H1 (cell line): ENCODE measurements around the gene UPK2. TPM values are rescaled to one million over a fixed set of nuclear protein-coding genes. Genes with fewer than 3 reads are reported as not detected.

ENCODE experiments used
- CTCF ChIA-PET: fragments of 300-600 bp; sonication (Branson Sonifier 250); formaldehyde crosslinking; loops from one replicate; lab custom pipeline; 2021; ENCODE audit not compliant: partially characterized antibody; lab: Charles Lee
- POLR2A ChIA-PET: fragments of 300-600 bp; sonication (Branson Sonifier 250); formaldehyde crosslinking; loops from one replicate; lab custom pipeline; 2021; ENCODE audit warnings: inconsistent platforms; ENCODE audit not compliant: partially characterized antibody; lab: Charles Lee
- DNase-seq, 2 experiments: peaks; one replicate each; pipeline versions ENCODE4 v3.0.0 to v3.0.0-alpha.2; 2010 to 2022; ENCODE audit warnings: low spot score in 2 of 2, low read depth in 1 of 2, mixed read lengths in 1 of 2
- FAIRE-seq: peaks from 2 replicates; lab custom pipeline; 2011; peaks lifted over from hg19 to GRCh38; lab: Jason Lieb, UNC
- H2AFZ ChIP-seq: 2 replicates; pipeline ENCODE4 v1.8.1; 2012; ENCODE audit warnings: low read length, inconsistent platforms
- H2AK5ac ChIP-seq: 2 replicates; pipeline ENCODE4 v1.6.1; 2013; ENCODE audit warnings: low read depth, low read length
- H2BK120ac ChIP-seq: replicated peaks from 2 replicates; pipeline ENCODE3; 2013; ENCODE audit warnings: low read depth, low read length, inconsistent platforms
- H2BK12ac ChIP-seq: 2 replicates; pipeline ENCODE4 v1.6.1; 2013; ENCODE audit warnings: low read depth, low read length
- H2BK15ac ChIP-seq: 2 replicates; pipeline ENCODE4 v1.6.1; 2013; ENCODE audit warnings: low read length
- H2BK20ac ChIP-seq: 2 replicates; pipeline ENCODE4 v1.6.1; 2013; ENCODE audit warnings: low read length
- H2BK5ac ChIP-seq: 2 replicates; pipeline ENCODE4 v1.6.1; 2013; ENCODE audit warnings: low read depth, low read length
- H3K14ac ChIP-seq: 2 replicates; pipeline ENCODE4 v1.6.1; 2013; ENCODE audit warnings: inconsistent platforms; ENCODE audit not compliant: insufficient read length
- H3K18ac ChIP-seq: 2 replicates; pipeline ENCODE4 v1.6.1; 2013; ENCODE audit warnings: low read length; ENCODE audit errors: extremely low read depth
- H3K23ac ChIP-seq: 2 replicates; pipeline ENCODE4 v1.6.1; 2013; ENCODE audit warnings: inconsistent platforms; ENCODE audit not compliant: insufficient read length
- H3K23me2 ChIP-seq: 2 replicates; pipeline ENCODE4 v1.6.1; 2013; ENCODE audit warnings: low read depth, low read length
- H3K27ac ChIP-seq: 2 replicates; pipeline ENCODE4 v1.6.1; 2011; ENCODE audit warnings: low read depth, low read length, inconsistent platforms
- H3K27me3 ChIP-seq, 4 experiments: replicated peaks in 1 of 4; 1 replicate in 1 of 4; 2 replicates in 3 of 4; pipeline versions ENCODE4 v1.6.1 to v1.8.1; 2011 to 2013; ENCODE audit warnings: low read length in 3 of 4, mild to moderate bottlenecking in 3 of 4, inconsistent platforms in 2 of 4, mixed read lengths in 2 of 4, moderate library complexity in 1 of 4; ENCODE audit not compliant: control insufficient read depth in 3 of 4, insufficient read depth in 3 of 4; ENCODE audit errors: extremely low read depth in 1 of 4
- H3K36me3 ChIP-seq, 4 experiments: 2 replicates each; pipeline versions ENCODE4 v1.6.1 to v1.8.1; 2011 to 2013; ENCODE audit warnings: mild to moderate bottlenecking in 4 of 4, low read length in 3 of 4, moderate library complexity in 2 of 4, control low read depth in 1 of 4, inconsistent platforms in 1 of 4; ENCODE audit not compliant: insufficient read depth in 4 of 4, control insufficient read depth in 2 of 4
- H3K4ac ChIP-seq: replicated peaks from 2 replicates; pipeline ENCODE3; 2013; ENCODE audit warnings: low read length, low read depth, mixed read lengths, inconsistent platforms; ENCODE audit not compliant: insufficient read length
- H3K4me1 ChIP-seq, 4 experiments: replicated peaks in 1 of 4; 1 replicate in 1 of 4; 2 replicates in 3 of 4; pipeline versions ENCODE4 v1.6.1 to v1.8.1; 2011 to 2013; ENCODE audit warnings: low read length in 3 of 4, inconsistent platforms in 2 of 4, mixed read lengths in 1 of 4; ENCODE audit not compliant: insufficient read depth in 4 of 4, control insufficient read depth in 3 of 4
- H3K4me2 ChIP-seq, 2 experiments: 2 replicates each; pipeline versions ENCODE4 v1.6.1 to v1.8.1; 2011 to 2013; ENCODE audit warnings: low read depth in 2 of 2, low read length in 2 of 2, control low read depth in 1 of 2, inconsistent platforms in 1 of 2, mild to moderate bottlenecking in 1 of 2; ENCODE audit not compliant: insufficient read depth in 1 of 2
- H3K4me3 ChIP-seq, 4 experiments: fragments of 200-600, 300-600 bp in 1 of 4; sonication (generic), shearing (Covaris generic), sonication (Bioruptor Twin) in 1 of 4; 2 replicates each; pipeline versions ENCODE4 v1.5.1 to v1.8.1; 2011 to 2016; ENCODE audit warnings: low read length in 4 of 4, low read depth in 3 of 4, control low read depth in 2 of 4, inconsistent platforms in 2 of 4, mild to moderate bottlenecking in 2 of 4, mixed read lengths in 1 of 4, moderate library complexity in 1 of 4; ENCODE audit not compliant: insufficient read depth in 2 of 4; ENCODE audit errors: extremely low read depth in 1 of 4
- H3K56ac ChIP-seq: replicated peaks from 2 replicates; pipeline ENCODE3; 2013; ENCODE audit warnings: low read depth, mild to moderate bottlenecking, mixed read lengths, low read length, inconsistent platforms; ENCODE audit not compliant: insufficient read length
- H3K79me1 ChIP-seq: 2 replicates; pipeline ENCODE4 v1.6.1; 2013; ENCODE audit warnings: low read depth, low read length, control low read depth
- H3K79me2 ChIP-seq, 2 experiments: 2 replicates each; pipeline versions ENCODE4 v1.6.1 to v1.8.1; 2012 to 2013; ENCODE audit warnings: low read length in 2 of 2, mild to moderate bottlenecking in 2 of 2, inconsistent platforms in 1 of 2; ENCODE audit not compliant: insufficient read depth in 2 of 2, control insufficient read depth in 1 of 2
- H3K9ac ChIP-seq, 4 experiments: replicated peaks in 1 of 4; 1 replicate in 1 of 4; 2 replicates in 3 of 4; pipeline versions ENCODE4 v1.6.1 to v1.8.1; 2011 to 2013; ENCODE audit warnings: low read depth in 3 of 4, low read length in 3 of 4, control low read depth in 2 of 4, mild to moderate bottlenecking in 2 of 4, moderate library complexity in 2 of 4, inconsistent platforms in 1 of 4; ENCODE audit errors: extremely low read depth in 1 of 4
- H3K9me3 ChIP-seq, 2 experiments: 2 replicates each; pipeline versions ENCODE4 v1.6.1 to v1.8.1; 2012 to 2013; ENCODE audit warnings: mild to moderate bottlenecking in 2 of 2, moderate library complexity in 2 of 2, control low read depth in 1 of 2, inconsistent platforms in 1 of 2, low read depth in 1 of 2, low read length in 1 of 2, mixed read lengths in 1 of 2; ENCODE audit not compliant: insufficient read depth in 2 of 2
- H4K20me1 ChIP-seq, 2 experiments: replicated peaks in 1 of 2; 2 replicates each; pipeline versions ENCODE3 to v1.8.1; 2011 to 2013; ENCODE audit warnings: inconsistent platforms in 2 of 2, low read length in 2 of 2, mild to moderate bottlenecking in 1 of 2; ENCODE audit not compliant: insufficient read depth in 2 of 2, control insufficient read depth in 1 of 2
- H4K5ac ChIP-seq: 2 replicates; pipeline ENCODE4 v1.6.1; 2013; ENCODE audit warnings: low read length, low read depth, mixed read lengths, inconsistent platforms; ENCODE audit not compliant: insufficient read length
- H4K8ac ChIP-seq: 2 replicates; pipeline ENCODE4 v1.8.0; 2013; ENCODE audit warnings: mild to moderate bottlenecking, moderate library complexity, low read length, inconsistent platforms; ENCODE audit not compliant: insufficient read depth; ENCODE audit errors: extremely low read depth
- H4K91ac ChIP-seq: replicated peaks from 2 replicates; pipeline ENCODE3; 2013; ENCODE audit warnings: low read length, mixed read lengths, inconsistent platforms; ENCODE audit not compliant: insufficient read length
- BRCA1 ChIP-seq: IDR thresholded peaks from 2 replicates; pipeline ENCODE4 v1.6.1; 2012; ENCODE audit warnings: low read depth, low read length, improper control_type of control experiment
- CTCF ChIP-seq, 3 experiments: IDR thresholded peaks; 1 replicate in 2 of 3; 2 replicates in 1 of 3; pipeline versions ENCODE4 v1.5.1 to v1.6.1; 2011; ENCODE audit warnings: low read length in 3 of 3, mild to moderate bottlenecking in 3 of 3, inconsistent platforms in 2 of 3, low read depth in 1 of 3, moderate library complexity in 1 of 3; ENCODE audit not compliant: insufficient read depth in 1 of 3; ENCODE audit errors: control extremely low read depth in 1 of 3
- RNF2 ChIP-seq: fragments of 200-900, 300-1000 bp; sonication (generic); IDR thresholded peaks from 2 replicates; pipeline ENCODE4 v1.7.1; 2016; ENCODE audit warnings: borderline replicate concordance, low read depth, mild to moderate bottlenecking, antibody characterized with exemption, low read length; ENCODE audit not compliant: poor library complexity, severe bottlenecking; ENCODE audit errors: missing control alignments
- TAF1 ChIP-seq: IDR thresholded peaks from 2 replicates; pipeline ENCODE4 v1.6.1; 2011; ENCODE audit warnings: mild to moderate bottlenecking, low read depth, low read length
- TCF12 ChIP-seq: IDR thresholded peaks from 2 replicates; pipeline ENCODE4 v1.6.1; 2011; ENCODE audit warnings: low read depth, mild to moderate bottlenecking, low read length
- WGBS, 2 experiments: shearing (Covaris generic) in 1 of 2; methylation state at CpG; one replicate each; pipeline versions ENCODE4 v1.1.6 to v1.1.7; 2013 to 2015; ENCODE audit warnings: low lambda C conversion rate in 2 of 2, mixed read lengths in 2 of 2, inconsistent platforms in 1 of 2, low coverage in 1 of 2, missing lambda C conversion rate in 1 of 2; ENCODE audit not compliant: insufficient replicate concordance in 2 of 2, insufficient coverage in 1 of 2, insufficient read length in 1 of 2; ENCODE audit errors: extremely low coverage in 1 of 2, missing lambda C conversion rate in 1 of 2; 5-methylcytosine and 5-hydroxymethylcytosine counted together
- polyA plus RNA-seq, 7 experiments: library from polyadenylated mRNA; depleted of rRNA in 3 of 7; stranded (reverse) in 5 of 7; unstranded in 2 of 7; fragments of >200 nt in 5 of 7; fragments of 200-250 nt in 2 of 7; gene quantifications; 1 replicate in 5 of 7; 2 replicates in 1 of 7; 4 replicates in 1 of 7; pipeline versions ENCODE4 v1.2.1 to v1.2.3, GENCODE V29; 2011 to 2013; ENCODE audit warnings: missing spikeins in 2 of 7, mixed read lengths in 2 of 7
- total RNA-seq: library from RNA; stranded (reverse); fragmentation: NEBNext Ultra II Directional; extraction: Animal tissue kit (Norgen Biotek cat#: 25700); gene quantifications from 2 replicates; pipeline ENCODE4 v1.2.1, GENCODE V29; 2021

The UPK2 gene
- total and polyA plus RNA-seq, 2 of the 8 experiments (the other 6 are each of a cell fraction or from before 2014, with no cell fraction given): 0.76 TPM; not detected in 1

GRCh38 chr11:118922745-118923627 lies 33.1 kb upstream of the UPK2 start:
- DNase-seq (peak in 1 of 2 experiments; percentile 45), FAIRE-seq (no peak)
- no peak overlapping the region for H2BK20ac ChIP-seq
- H3K4ac ChIP-seq: no peak overlapping the region
- H3K23me2 ChIP-seq: peaks cover 14% of the 10 kb centered on the region
- H3K27ac ChIP-seq: no peak overlapping the region
- TF ChIP-seq TAF1: no peak
- TF ChIP-seq CTCF (IDR thresholded peaks at IDR 0.05; ENCODE audit: control extremely low read depth in 1 of 3, insufficient read depth in 1 of 3, low read depth in 1 of 3, low read length in 3 of 3): no peak
- no peak for TF ChIP-seq BRCA1
- no peak for TF ChIP-seq TCF12
- no peak for TF ChIP-seq RNF2
- peak overlapping the region; percentile 70 to 99 for H3K4me2 ChIP-seq
- H4K8ac ChIP-seq: no peak overlapping the region
- H3K79me2 ChIP-seq: peaks cover 26 to 69% of the 10 kb centered on the region in 2 experiments
- no peak overlapping the region for H3K9ac ChIP-seq
- H3K56ac ChIP-seq: no peak overlapping the region
- H3K9me3 ChIP-seq: no peaks in the 10 kb centered on the region
- H4K91ac ChIP-seq: no peak overlapping the region
- H2BK5ac ChIP-seq: peak overlapping the region; percentile 91; the same call in 1 of the 2 replicates
- POLR2A ChIA-PET: interaction anchor here (1.7 to 2.1 kb wide), 2 partner anchors 28 to 39 kb away, joined by 5 to 12 read pairs; partner anchors contain the start of gene CXCR5
- H2BK15ac ChIP-seq: peak overlapping the region; percentile 88; the same call in 1 of the 2 replicates
- no peak overlapping the region for H4K5ac ChIP-seq
- 87% methylated on average over 9 of the region's 9 CpGs; no CpG with 5 or more reads in 1 of the 2 experiments for WGBS, 2 experiments
- H3K79me1 ChIP-seq: peaks cover 22% of the 10 kb centered on the region
- H3K23ac ChIP-seq: no peak overlapping the region
- H3K4me3 ChIP-seq: peak overlapping the region in 2 of 4 experiments; percentile 93 to 96; a peak in 4 of 8 replicates
- peaks cover 13 to 25% of the 10 kb centered on the region in 2 experiments for H4K20me1 ChIP-seq
- H3K14ac ChIP-seq: no peak overlapping the region
- no peak overlapping the region for H2AK5ac ChIP-seq
- peak overlapping the region; percentile 39; the same call in 1 of the 2 replicates for H2BK12ac ChIP-seq
- no peaks in the 10 kb centered on the region; a peak in 1 of 7 replicates for H3K27me3 ChIP-seq
- CTCF ChIA-PET: interaction anchor here (0.6 to 2.5 kb wide), 7 partner anchors 28 to 1532 kb away, joined by 3 to 8 read pairs (median 3); no protein-coding TSS in a partner anchor
- H2AFZ ChIP-seq: no peak overlapping the region
- peak overlapping the region; percentile 11; the same call in 1 of the 2 replicates for H3K18ac ChIP-seq
- H3K36me3 ChIP-seq: no peaks in the 10 kb centered on the region; a peak in 1 of 8 replicates
- no peak overlapping the region for H2BK120ac ChIP-seq
- H3K4me1 ChIP-seq: peaks cover 28 to 72% (median 59%) of the 10 kb centered on the region in 4 experiments
